Measurements from ENCODE around the gene LGMN. TPM values are rescaled to one million over a fixed set of nuclear protein-coding genes. Genes with fewer than 3 reads are reported as not detected.

LGMN gene
- total RNA-seq (100 to 1,000 TPM in 1 of 2 donors, 10 to 100 TPM in 1; 90.0 to 164 TPM), polyA plus RNA-seq (100 to 1,000 TPM in 1 of 2 donors, 10 to 100 TPM in 1; 86.0 to 106 TPM)
- long read RNA-seq, donor 1, transcript LGMN-202 (15 exons, 2,115 nt) = minor isoform, 10 of 152 reads
- long read RNA-seq, donor 1, transcript LGMN-201 (14 exons, 2,055 nt) = major isoform, 114 of 152 reads
- long read RNA-seq, donor 1, transcript LGMN-216 (13 exons, 1,797 nt) = minor isoform, 6 of 152 reads
- long read RNA-seq, donor 1, partial matches to known transcripts = 17 of 152 reads
- long read RNA-seq, donor 1, other reads (novel, unspliced or antisense) = 4 of 152 reads
- long read RNA-seq, donor 2, transcript LGMN-201 (14 exons, 2,055 nt) = major isoform, 19 of 30 reads
- long read RNA-seq, donor 2, partial matches to known transcripts = 7 of 30 reads
- long read RNA-seq, donor 2, other reads (novel, unspliced or antisense) = 1 of 30 reads

DNA sequence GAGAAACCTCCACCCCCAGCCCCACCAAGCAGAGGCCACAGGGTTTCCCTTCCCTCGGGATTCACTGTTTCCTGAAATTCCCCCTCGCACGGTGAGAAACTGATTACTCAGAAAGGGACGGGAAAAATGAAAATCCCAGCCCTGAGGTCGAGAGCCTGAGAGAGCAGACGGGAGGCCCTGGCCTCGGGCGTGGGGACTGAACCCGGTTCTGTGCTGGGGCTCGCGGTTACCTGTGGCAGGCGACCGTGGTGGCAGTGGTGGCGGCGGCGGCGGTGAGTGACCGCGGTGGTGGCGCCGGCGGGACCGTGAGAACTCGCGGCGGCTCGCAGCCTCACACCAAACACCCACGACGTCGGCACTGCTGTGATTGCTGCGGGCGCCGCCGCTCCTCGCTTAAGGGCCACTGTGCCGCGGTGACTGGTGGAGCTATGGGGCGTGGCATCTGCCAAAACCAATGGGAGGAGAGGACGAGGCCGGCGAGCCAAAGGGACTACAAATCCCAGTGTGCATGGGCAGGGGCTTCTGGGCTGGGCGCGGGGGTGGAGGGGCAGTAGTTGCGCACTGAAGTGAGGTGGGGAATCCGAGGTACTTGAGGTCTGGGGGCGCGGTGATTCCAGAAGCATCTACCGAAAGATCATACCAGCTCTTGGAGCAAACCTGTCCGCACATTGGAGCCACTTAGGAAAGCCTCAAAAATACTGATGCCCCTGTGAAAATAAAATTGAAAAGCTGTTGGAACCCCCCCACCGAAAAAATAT lies at the start of gene LGMN:
Gene LGMN (minus strand): TSS at position 369 of the 758 bp plus-strand sequence. CDS start 15,841 bp downstream, outside the sequence.
- ATAC-seq (ENCODE audit: low FRiP score) (peak; percentile 97), DNase-seq (peak; percentile 98)
- H3K27ac ChIP-seq (ENCODE audit: low read depth in 1 of 2, low read length in 2 of 2) = peak within 1 kb of the TSS in 1 of 2 donors; percentile 68
- H3K27me3 ChIP-seq (ENCODE audit: control insufficient read depth in 1 of 2, insufficient read depth in 2 of 2, low read length in 1 of 2) = no peaks in the 10 kb centered on the region
- peak within 1 kb of the TSS; percentile 63 to 81 for H3K4me3 ChIP-seq (ENCODE audit: low read length in 2 of 2)
- no peaks in the 10 kb centered on the region for H3K9me3 ChIP-seq (ENCODE audit: control insufficient read depth, low read length)
- no peaks in the 10 kb centered on the region for H3K36me3 ChIP-seq (ENCODE audit: control insufficient read depth in 1 of 2, insufficient read depth in 2 of 2, low read length in 1 of 2)
- 1% methylated on average over 44 to 50 of the region's 50 CpGs for WGBS, 2 donors
- H3K4me1 ChIP-seq (ENCODE audit: control insufficient read depth in 1 of 2, insufficient read depth in 2 of 2, low read length in 2 of 2) = no peaks in the 10 kb centered on the region
- intact Hi-C loops (cut with DNase I) = loop anchor here (2.0 to 5.0 kb wide), 2 partner anchors 36 to 44 kb away; partner anchors contain the start of gene GOLGA5 (in 1 of the 2)

DNA sequence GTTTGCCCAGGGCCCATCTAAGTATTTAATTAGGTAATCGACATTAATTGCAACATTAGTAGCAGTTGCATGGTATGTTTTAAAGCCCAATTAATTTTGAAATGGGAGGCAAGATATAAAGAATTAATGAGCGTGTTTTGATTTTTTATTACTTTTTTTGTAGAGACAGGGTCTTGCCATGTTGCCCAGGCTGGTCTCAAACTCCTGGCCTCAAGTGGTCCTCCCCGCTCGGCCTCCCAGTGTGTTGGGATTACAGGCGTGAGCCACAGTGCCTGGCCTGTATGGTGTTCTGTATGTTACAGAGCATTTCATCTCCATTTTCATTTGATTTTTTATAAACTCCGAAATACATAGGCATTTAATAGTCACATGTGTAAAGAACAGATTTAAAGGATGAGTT lies 46.5 kb upstream of the LGMN start:
- no peaks in the 10 kb centered on the region for H3K4me1 ChIP-seq (ENCODE audit: control insufficient read depth in 1 of 2, insufficient read depth in 2 of 2, low read length in 2 of 2)
- 50 to 59% methylated on average over 6 of the region's 6 CpGs for WGBS, 2 donors
- H3K9me3 ChIP-seq (ENCODE audit: control insufficient read depth, low read length) = no peaks in the 10 kb centered on the region
- H3K27ac ChIP-seq (ENCODE audit: low read depth in 1 of 2, low read length in 2 of 2) = no peak overlapping the region
- peak overlapping the region; percentile 76 to 80 for H3K4me3 ChIP-seq (ENCODE audit: low read length in 2 of 2)
- ATAC-seq (ENCODE audit: low FRiP score) (no peak), DNase-seq (no peak)
- H3K36me3 ChIP-seq (ENCODE audit: control insufficient read depth in 1 of 2, insufficient read depth in 2 of 2, low read length in 1 of 2) = peaks cover 2 to 7% of the 10 kb centered on the region in 2 donors
- intact Hi-C loops (cut with DNase I) = loop anchor here in 1 of 2 donors (5.0 kb wide), 1 partner anchor 48 kb away; the partner anchor contains the start of gene LGMN
- H3K27me3 ChIP-seq (ENCODE audit: control insufficient read depth in 1 of 2, insufficient read depth in 2 of 2, low read length in 1 of 2) = no peaks in the 10 kb centered on the region

DNA sequence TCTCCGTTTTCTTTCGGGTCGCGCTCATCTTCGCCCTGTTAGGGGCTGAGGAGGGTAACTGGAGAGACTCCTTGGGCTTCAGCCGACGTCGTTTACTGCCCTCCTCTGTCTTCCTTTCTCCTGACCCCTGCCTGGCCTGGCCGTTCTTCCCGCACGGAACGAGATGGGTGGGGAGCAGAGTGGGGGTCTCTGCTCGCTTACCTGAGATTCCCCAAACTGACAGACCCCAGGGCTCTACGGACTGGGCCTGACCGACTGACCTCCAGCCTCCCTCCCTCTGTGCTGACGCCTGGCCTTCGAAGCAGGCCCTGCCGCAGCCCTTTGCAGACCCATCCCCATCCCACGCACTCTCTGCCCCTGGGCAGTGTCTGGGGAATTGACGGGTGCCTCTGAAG lies 46.1 kb upstream of the LGMN start:
- Histone ChIP-seq H3K4me3 (ENCODE audit: low read length in 2 of 2) (peak overlapping the region; percentile 76 to 80), H3K27ac (ENCODE audit: low read depth in 1 of 2, low read length in 2 of 2) (peak overlapping the region in 1 of 2 donors; percentile 83), H3K36me3 (ENCODE audit: control insufficient read depth in 1 of 2, insufficient read depth in 2 of 2, low read length in 1 of 2) (peaks cover 2 to 7% of the 10 kb centered on the region in 2 donors), H3K27me3 (ENCODE audit: control insufficient read depth in 1 of 2, insufficient read depth in 2 of 2, low read length in 1 of 2) (no peaks in the 10 kb centered on the region), H3K4me1 (ENCODE audit: control insufficient read depth in 1 of 2, insufficient read depth in 2 of 2, low read length in 2 of 2) (no peaks in the 10 kb centered on the region), H3K9me3 (ENCODE audit: control insufficient read depth, low read length) (no peaks in the 10 kb centered on the region)
- ATAC-seq (ENCODE audit: low FRiP score) = no peak
- DNase-seq = no peak
- intact Hi-C loops (cut with DNase I) = loop anchor here in 1 of 2 donors (5.0 kb wide), 1 partner anchor 47 kb away; the partner anchor contains the start of gene LGMN
- 0% methylated on average over 20 of the region's 20 CpGs for WGBS, 2 donors

DNA sequence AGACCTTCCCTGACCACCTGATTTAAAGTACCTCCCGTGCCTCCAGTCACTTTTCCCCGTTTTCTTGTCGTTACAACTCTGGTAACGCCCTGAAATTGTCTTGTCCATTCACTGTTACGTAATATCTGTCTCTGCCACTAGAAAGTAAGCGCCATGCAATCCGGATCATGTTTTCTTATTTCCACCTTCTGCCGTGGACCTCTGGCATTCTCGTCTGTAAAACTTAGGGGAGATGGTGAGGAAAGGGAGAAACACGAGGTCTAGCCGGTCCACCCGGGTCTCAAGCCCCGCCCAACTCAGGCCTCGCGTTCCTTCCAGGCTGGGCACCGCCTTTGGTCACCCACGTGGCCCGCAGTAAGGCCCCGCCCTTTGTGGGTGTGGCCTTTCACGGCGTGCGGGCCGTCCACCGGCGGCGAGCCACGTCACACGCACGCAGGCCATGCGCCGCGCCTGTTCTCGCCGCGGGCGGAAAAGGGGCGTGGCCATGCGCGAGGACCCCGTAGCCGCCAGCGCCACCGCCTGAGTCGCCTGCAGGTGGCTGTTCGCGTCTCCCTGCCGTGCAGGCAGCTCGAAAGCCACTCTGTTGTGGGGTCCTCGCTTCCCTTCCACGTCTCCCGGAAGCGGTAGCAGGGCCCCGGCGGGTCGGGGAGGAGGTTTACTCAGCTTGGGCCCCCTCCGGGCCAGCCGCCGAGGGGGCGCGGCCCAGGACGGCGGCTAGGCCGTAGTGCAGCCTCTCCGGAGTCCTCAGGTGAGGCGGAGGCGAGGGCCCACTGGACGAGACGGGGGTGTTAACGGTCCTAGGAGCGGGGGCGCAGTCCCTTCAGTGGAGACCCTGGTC lies 45.5 kb upstream of the LGMN start, which contains the start of gene GOLGA5:
Gene GOLGA5 (plus strand): TSS at position 597 of the 838 bp plus-strand sequence. CDS start 3,133 bp downstream, outside the sequence.
- H3K36me3 ChIP-seq (ENCODE audit: control insufficient read depth in 1 of 2, insufficient read depth in 2 of 2, low read length in 1 of 2) = peaks cover 2 to 7% of the 10 kb centered on the region in 2 donors
- peak; percentile 98 to 99 for DNase-seq
- 1% methylated on average over 64 to 71 of the region's 71 CpGs for WGBS, 2 donors
- H3K4me3 ChIP-seq (ENCODE audit: low read length in 2 of 2) = peak within 1 kb of the TSS; percentile 76 to 80
- intact Hi-C loops (cut with DNase I) = loop anchor here (2.0 to 5.0 kb wide), 2 partner anchors 41 to 47 kb away; partner anchors contain the start of gene LGMN (in 1 of the 2)
- H3K27me3 ChIP-seq (ENCODE audit: control insufficient read depth in 1 of 2, insufficient read depth in 2 of 2, low read length in 1 of 2) = no peaks in the 10 kb centered on the region
- H3K27ac ChIP-seq (ENCODE audit: low read depth in 1 of 2, low read length in 2 of 2) = peak within 1 kb of the TSS in 1 of 2 donors; percentile 83
- H3K9me3 ChIP-seq (ENCODE audit: control insufficient read depth, low read length) = no peaks in the 10 kb centered on the region
- ATAC-seq (ENCODE audit: low FRiP score) = peak; percentile 100
- no peaks in the 10 kb centered on the region for H3K4me1 ChIP-seq (ENCODE audit: control insufficient read depth in 1 of 2, insufficient read depth in 2 of 2, low read length in 2 of 2)

DNA sequence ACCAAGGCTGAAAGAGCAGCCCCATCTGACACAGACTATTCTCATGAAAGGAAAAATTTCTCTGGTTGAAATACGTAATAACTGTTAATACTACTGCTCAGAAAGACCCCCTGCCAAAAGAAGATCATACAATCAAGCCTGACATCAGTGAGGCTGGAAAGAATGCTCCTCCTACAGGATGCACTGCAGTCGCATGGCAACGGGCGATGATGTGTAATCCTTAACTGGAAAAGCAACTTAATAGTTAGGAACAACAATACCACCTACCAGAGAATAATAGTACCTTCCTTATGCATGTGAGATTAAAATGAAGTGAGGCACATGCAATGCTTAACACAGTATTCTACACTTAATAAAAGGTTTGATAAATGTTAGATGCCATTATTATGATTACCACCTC lies 44.5 kb upstream of the LGMN start:
- no peak for ATAC-seq (ENCODE audit: low FRiP score)
- Histone ChIP-seq H3K4me1 (ENCODE audit: control insufficient read depth in 1 of 2, insufficient read depth in 2 of 2, low read length in 2 of 2) (no peaks in the 10 kb centered on the region), H3K27me3 (ENCODE audit: control insufficient read depth in 1 of 2, insufficient read depth in 2 of 2, low read length in 1 of 2) (no peaks in the 10 kb centered on the region), H3K27ac (ENCODE audit: low read depth in 1 of 2, low read length in 2 of 2) (no peak overlapping the region), H3K9me3 (ENCODE audit: control insufficient read depth, low read length) (no peaks in the 10 kb centered on the region), H3K4me3 (ENCODE audit: low read length in 2 of 2) (no peak overlapping the region), H3K36me3 (ENCODE audit: control insufficient read depth in 1 of 2, insufficient read depth in 2 of 2, low read length in 1 of 2) (peaks cover 2 to 6% of the 10 kb centered on the region in 2 donors)
- DNase-seq = no peak
- WGBS, 2 donors = 67 to 72% methylated on average over 4 of the region's 4 CpGs
- intact Hi-C loops (cut with DNase I) = loop anchor here (2.0 to 5.0 kb wide), 2 partner anchors 40 to 46 kb away; partner anchors contain the start of gene LGMN (in 1 of the 2)

DNA sequence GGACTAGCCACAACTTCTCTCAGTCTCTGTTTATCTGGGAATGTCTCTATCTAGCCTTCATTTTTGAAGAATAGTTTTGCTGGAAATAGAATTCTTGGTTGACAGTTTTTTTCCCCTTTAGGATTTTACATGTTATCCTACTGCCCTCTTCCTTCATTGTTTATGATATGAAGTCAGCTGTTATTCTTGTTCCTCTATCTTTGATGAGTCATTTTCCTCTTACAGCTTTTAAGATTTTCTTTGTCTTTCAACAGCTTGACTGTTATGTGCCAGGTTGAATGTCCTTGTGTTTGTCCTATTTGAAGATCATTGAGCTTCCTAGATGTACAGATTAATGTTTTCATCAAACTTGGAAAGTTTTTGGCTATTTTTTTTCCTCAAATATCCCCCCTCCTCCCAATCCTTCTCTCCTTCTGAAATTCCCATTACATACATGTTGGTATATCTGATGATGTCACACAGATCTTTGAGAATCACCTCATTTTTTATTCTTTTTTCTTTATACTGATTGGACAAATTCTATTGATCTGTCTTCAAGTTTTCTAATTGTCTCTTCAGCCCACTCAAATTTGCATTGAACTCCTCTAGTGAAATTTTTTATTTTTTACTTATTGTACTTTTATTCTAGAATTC lies 41.1 kb upstream of the LGMN start:
- ATAC-seq (ENCODE audit: low FRiP score) (no peak), DNase-seq (no peak)
- intact Hi-C loops (cut with DNase I) = loop anchor here in 1 of 2 donors (5.0 to 10.0 kb wide), 2 partner anchors 42 to 655 kb away; partner anchors contain the start of gene LGMN
- H3K9me3 ChIP-seq (ENCODE audit: control insufficient read depth, low read length) = no peaks in the 10 kb centered on the region
- no peaks in the 10 kb centered on the region for H3K36me3 ChIP-seq (ENCODE audit: control insufficient read depth in 1 of 2, insufficient read depth in 2 of 2, low read length in 1 of 2)
- no peak overlapping the region for H3K4me3 ChIP-seq (ENCODE audit: low read length in 2 of 2)
- H3K27ac ChIP-seq (ENCODE audit: low read depth in 1 of 2, low read length in 2 of 2) = no peak overlapping the region
- H3K4me1 ChIP-seq (ENCODE audit: control insufficient read depth in 1 of 2, insufficient read depth in 2 of 2, low read length in 2 of 2) = no peaks in the 10 kb centered on the region
- H3K27me3 ChIP-seq (ENCODE audit: control insufficient read depth in 1 of 2, insufficient read depth in 2 of 2, low read length in 1 of 2) = no peaks in the 10 kb centered on the region

DNA sequence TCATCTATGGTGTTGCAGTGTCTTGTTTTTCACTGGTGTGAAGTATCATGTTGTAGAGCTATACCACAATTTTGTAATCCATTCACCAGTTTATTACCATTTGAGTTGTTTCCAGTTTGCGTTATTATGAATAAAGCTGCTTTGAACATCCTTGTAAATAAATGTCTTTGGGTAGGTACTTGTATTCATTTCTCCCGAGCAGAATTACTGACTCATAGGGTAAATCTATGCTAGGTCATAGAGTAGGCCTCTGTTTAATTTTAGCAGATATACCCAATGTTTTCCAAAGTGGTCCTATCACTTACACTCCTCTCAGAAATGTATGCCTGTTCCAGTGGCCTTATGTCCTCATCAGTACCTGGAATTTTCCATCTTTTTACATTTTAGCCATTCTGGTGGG lies 39.1 kb upstream of the LGMN start:
- Histone ChIP-seq H3K27ac (ENCODE audit: low read depth in 1 of 2, low read length in 2 of 2) (no peak overlapping the region), H3K4me1 (ENCODE audit: control insufficient read depth in 1 of 2, insufficient read depth in 2 of 2, low read length in 2 of 2) (no peaks in the 10 kb centered on the region), H3K27me3 (ENCODE audit: control insufficient read depth in 1 of 2, insufficient read depth in 2 of 2, low read length in 1 of 2) (no peaks in the 10 kb centered on the region), H3K36me3 (ENCODE audit: control insufficient read depth in 1 of 2, insufficient read depth in 2 of 2, low read length in 1 of 2) (no peaks in the 10 kb centered on the region), H3K9me3 (ENCODE audit: control insufficient read depth, low read length) (no peaks in the 10 kb centered on the region), H3K4me3 (ENCODE audit: low read length in 2 of 2) (no peak overlapping the region)
- WGBS, 2 donors = 98% methylated on average over 2 of the region's 2 CpGs
- intact Hi-C loops (cut with DNase I) = loop anchor here in 1 of 2 donors (10.0 kb wide), 1 partner anchor 653 kb away; no protein-coding TSS in a partner anchor
- no peak for DNase-seq
- ATAC-seq (ENCODE audit: low FRiP score) = no peak

Data from aorta (tissue), 5 donors.